Hematopoietic multipotent progenitor cell treated with erythropoietin and hydrocortisone succinate and interleukin-3 and kit ligand, for 15 days (in vitro differentiated cells): ENCODE results near the gene DHX16.
A peak's percentile ranks its signal among the peaks of the same experiment; 100 is the strongest.

Experiments used
- DNase-seq: peaks from one replicate; pipeline ENCODE4 v3.0.0-alpha.2; 2015; ENCODE audit warnings: low spot score

The DHX16 gene

DNA sequence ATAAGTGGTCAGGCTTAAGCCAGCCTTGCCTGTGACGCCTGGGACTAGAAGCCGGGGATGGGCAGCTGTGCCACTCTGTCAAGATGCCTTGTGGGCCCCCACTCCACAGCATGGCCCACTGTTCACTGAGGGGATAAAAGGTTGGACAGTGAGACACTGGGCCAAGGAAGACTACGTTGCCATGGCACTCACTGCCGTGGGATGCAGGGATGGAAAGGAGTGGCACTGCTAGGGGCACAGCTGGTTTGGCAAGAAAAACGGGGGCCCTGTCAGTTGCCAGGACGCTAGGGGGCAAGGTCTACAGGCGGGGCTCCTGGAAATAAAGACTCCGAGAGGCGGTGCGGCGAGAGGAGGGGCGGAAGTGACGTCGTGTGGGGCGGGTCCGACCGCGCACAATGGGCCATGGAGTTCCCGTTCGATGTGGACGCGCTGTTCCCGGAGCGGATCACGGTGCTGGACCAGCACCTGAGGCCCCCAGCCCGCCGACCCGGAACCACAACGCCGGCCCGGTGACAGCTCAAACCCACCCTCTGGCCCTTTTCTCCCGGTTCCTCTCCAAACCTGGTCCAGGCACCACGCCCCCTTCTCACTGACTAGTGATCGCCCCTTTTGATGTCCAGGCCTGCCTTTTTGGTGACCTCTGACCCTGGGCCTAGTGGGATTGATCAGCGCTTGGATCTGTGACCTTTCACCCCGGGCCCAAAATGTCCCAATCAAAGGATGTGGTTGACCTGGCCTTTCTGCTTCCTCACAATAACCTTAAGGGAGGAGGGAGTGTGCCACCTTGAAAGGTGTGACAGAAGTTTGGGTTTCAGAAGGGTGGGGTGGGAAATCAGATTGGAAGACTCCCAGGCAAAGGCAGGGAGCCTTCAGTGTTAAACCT is 46.1 kb downstream of the DHX16 start, which contains the start of gene ATAT1:
Gene ATAT1 (plus strand): TSS at position 391 of the 883 bp plus-strand sequence.
- peak; percentile 79 for DNase-seq

DNA sequence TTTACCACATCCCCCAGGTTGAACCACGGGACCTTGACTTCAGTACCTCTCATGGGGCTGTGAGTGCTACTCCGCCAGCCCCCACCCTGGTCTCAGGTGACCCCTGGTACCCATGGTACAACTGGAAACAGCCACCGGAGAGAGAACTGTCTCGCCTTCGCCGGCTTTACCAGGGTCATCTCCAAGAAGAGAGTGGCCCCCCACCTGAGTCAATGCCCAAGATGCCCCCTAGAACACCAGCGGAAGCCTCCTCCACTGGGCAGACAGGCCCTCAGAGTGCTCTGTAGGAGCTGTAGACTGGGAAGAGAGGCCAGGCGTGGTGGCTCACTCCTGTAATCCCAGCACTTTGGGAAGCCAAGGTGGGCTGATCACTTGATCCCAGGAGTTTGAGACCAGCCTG is 47.3 kb downstream of the DHX16 start:
- no peak for DNase-seq

DNA sequence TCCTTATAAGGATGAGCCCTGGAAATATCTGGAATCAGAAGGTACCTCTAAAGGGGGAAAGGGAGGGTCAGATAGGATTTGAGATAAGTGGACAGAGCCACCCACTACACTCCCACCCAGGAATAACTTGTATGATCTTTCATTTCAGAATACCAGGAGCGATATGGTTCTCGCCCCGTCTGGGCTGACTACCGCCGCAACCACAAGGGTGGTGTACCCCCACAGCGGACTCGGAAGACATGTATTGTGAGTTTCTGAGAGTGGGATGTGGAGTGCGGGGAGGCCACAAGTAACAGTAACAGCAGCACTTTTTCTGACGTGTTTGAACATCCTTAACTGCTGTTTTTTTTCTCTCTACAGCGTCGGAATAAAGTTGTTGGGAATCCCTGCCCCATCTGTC is 53.2 kb downstream of the DHX16 start:
- DNase-seq: no peak

DNA sequence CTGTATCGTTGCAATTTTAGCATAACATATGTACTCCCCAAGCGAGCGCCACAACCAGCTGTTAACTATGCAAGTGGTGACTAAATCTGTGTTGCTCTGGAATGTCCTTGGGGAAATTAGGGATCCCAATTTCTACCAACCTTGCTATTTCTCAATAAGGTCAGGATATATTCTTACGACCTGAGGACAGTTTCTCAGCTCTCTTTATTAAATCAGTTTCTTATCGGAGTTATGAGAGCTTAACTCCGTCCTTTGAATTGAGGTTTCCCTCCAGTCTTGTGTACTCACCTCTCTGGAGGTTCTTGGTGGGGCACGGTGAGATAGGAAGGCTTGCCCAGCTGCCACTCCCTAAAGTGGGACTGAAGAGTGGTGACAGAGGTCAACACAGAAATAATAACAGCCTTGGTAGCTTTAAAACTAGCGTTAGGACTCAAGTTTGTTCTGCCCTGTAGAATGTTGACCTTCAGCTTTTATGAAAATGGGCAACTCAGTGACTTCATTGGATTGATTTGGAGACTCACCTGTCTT is 54.5 kb downstream of the DHX16 start:
- no peak for DNase-seq

DNA sequence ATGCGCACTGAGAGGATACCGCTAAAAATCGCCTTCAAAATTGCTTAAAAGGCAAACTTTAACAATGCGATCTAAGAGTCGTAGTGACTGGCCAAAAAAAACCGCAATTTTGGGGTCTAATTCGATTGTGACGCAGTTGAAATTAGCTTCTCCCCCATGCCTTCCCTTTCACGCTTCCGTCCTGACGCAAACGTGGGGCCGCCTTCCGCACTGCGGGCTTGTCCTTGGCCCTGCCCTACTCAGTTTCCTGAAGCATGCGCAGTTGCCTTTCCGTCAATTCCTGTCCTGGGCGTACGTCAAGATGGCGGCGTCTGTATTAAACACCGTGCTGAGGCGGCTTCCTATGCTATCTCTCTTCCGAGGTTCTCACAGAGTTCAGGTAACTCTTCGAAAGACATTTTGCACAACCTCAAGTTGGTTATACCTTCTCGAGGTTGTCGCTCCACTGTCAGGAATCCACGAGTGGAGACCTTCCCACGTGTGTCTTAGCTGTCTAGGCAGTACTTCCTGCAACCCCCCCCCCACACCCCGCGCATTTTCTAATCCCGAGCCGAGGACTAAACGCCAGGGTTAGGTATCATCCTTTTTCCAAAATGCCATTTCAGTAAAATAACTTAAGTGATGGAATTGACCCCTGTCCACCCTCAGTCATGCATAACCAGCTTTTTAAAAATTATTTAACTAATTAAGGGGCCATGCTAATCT is 55.1 kb downstream of the DHX16 start, which contains the start of gene MRPS18B:
Gene MRPS18B (plus strand): TSS at position 276 of the 705 bp plus-strand sequence. CDS start 26 bp downstream, at position 302.
- peak; percentile 98 for DNase-seq

DNA sequence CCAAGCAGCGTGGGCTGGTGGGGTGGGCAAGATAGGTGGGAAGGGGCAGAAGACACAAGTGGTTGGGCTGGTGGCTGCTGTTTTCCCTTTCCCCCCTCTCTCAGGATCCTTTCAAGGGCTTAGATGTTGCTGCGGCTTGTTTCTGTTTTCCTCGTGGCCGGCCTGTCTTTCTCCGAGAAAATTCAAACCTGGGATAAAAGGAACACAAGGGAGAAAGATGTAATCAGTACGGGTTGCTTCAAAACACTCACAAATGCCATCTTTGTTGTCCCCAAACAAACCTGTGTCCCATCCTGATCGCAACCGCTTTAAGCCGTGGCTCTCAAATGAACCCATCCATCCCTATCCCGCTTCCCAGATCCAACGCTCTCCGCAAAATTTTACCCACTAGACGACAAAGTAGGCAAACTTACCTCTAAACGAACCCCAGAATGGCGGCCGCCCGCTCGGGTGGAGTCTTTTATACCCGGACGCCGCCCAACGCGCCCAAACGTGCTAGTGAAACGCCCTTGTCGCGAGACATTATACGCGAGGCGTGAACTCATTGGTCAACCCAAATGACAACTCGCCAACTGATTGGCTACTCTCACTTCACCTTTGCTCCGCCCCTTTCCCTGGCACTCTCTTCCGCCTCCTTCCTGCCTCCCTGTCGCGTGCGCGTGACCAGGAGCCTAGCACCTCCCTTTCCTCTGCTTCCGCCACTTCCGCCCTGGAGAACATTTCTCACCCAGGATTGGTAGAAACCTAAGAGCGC is 55.8 kb downstream of the DHX16 start, which contains the start of gene PPP1R10:
Gene PPP1R10 (minus strand): TSS at position 433 of the 754 bp plus-strand sequence. CDS start 7,299 bp downstream, outside the sequence.
- DNase-seq: peak; percentile 100

DNA sequence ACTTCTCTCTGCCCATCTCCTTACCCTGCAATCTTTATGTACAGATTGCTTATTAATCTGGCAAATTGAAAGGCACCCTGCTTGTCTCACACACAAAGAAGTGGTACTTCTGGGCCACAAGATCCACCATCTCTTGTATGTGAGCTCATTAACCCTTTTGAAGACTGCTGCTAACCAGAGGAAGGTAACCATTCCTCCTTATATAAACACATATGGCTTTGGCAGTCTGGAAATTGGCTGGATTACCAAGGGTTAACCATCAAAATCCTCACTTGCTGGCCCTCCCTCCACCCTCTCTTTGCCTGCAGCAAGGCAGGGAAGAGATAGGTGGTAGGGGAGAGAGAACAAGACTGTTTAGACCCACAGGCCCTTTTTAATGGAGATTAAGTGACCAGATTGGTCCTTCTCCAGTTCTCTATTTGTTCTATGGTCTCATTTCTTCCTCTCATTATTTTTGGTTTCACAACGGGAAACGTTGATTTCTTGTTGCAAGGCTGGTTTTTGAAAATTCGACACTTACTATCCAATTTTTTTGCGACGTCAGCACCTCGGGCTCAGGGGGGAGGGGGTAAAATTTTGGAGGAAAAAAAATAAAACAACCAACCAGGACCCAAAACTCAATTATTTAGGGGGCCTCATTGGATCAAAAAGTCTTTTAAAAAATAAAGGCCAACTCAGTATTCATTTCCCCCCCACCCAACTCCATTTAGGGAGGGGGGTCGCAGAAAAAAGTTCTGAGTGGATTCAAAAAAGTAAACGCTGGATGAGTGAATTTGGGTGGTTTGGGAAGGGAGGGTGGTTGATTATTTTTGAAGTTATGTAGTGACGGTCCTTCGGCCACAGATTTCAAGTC is 56.6 kb downstream of the DHX16 start:
- peak; percentile 66 for DNase-seq

DNA sequence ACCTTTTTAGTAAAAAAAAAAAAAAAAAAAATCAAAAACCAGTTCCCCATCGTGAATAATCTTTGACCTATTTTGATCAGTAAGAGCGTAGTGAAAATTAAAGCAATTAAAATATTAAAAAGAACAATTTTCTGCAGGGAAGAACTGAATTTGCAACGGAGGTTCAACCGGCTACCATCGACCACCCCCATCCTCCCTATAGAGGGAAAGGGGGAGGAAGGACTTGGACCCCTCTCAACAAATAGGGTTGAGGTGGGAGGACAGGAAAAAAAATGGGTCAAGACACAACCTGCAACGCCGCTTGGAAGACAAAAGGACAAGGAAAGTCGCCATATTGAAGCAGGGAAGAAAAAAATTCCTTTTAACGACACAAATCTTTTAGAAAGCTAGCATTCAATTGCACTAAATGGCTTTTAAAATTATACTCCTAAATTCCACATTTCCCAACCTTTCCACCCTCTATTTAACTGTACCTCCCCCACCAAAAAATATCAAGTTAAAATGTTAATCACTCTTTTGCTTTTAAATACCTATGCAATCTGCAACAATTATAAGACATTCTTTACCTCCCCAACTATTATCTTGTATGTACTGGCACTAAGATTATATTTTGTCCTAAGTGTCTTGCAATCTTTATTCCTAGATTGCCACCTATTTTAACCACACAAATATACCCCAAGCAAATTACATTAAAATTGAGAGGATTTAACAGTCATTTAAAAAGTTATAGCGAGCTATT is 57.4 kb downstream of the DHX16 start:
- DNase-seq: peak; percentile 72

DNA sequence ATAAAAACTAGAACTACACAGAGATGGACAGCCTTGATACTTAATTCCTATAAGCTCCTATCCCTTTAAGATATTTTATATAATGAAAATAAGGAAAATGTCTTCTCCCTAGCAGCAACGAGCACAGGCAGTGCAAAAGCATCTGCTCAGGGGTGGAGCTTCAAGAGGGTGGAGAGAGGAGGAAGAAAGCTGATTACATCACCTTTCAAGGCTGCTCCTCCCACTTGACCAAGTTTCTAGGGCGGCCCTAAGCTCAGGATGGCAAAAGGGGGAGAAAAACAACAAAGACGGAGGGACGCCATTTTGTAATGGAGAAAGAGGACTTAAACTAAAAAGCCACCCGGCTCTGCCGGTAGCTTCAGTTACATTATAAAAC is 58.0 kb downstream of the DHX16 start:
- peak; percentile 98 for DNase-seq

DNA sequence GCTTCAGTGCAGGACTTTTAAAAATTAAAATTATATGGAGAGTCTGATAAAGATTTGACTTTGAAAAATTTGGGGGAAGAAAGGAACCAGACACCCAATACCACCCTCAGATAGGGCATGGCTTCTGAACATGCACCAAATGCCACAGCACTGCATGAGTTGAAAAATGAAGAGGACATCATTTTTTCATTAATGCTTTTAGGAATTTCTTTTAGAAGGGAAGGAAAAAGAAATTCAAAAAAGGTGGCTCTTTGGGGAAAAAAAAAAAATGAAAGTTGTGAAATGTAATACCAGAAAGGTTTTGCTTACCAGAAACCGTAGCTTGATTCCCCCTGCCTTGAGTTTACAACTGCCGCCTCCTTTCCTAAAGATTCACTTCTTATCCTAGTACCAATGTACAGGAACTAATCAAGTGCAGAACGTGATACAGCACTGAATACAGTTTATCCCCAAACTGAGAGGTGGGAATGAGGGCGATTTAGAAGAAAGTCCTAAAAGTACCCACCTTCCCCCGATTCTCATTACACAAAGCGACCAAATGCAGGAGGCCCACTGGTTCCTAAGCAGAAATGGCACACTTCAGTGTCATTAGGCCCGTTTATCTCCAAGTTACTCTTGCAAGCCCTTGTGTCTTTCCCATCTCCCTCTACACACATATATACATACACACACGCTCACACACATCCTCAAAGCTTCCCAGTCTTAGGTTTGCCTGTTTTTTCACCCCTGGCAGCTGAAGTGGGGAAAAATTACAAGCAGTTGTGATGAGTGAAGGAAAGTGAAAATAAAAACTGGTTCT is 58.6 kb downstream of the DHX16 start:
- peak; percentile 41 for DNase-seq

DNA sequence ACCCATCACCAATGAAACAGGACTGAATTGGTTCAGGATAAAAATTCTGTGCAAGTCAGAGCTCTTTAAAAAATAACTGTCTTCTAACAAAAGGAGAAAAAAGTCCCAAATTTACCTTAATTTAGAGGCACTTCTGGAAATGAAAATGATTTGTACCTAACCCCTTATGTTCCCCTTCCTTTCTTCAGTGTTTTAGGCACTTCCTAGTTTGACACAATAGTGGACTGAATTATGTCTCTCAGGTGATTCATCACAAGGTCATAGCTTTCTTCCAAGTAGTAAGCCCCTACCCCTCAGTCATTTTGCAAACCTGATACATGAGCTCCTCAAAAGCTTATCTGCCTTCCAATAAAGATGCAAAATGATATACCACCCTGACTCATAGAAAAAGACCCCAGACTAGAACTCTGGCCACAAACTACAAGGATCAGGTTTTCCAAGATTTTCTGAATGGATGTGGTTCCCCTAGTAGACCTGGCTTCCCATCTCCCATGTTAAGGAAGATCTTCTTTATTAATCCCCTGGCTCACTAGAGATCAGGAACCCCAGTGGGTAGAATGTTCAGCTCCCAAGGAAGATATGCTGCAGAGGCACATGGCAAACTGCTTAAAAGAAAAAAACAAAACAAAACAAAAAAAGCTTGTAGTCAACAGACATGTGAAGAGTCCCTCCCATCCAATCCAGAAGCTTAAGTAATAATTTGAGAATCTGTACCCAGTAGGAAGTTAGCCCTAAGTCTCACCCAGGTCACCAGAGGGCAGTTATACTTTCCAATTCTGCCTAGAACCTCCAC is 59.4 kb downstream of the DHX16 start:
- DNase-seq: no peak

DNA sequence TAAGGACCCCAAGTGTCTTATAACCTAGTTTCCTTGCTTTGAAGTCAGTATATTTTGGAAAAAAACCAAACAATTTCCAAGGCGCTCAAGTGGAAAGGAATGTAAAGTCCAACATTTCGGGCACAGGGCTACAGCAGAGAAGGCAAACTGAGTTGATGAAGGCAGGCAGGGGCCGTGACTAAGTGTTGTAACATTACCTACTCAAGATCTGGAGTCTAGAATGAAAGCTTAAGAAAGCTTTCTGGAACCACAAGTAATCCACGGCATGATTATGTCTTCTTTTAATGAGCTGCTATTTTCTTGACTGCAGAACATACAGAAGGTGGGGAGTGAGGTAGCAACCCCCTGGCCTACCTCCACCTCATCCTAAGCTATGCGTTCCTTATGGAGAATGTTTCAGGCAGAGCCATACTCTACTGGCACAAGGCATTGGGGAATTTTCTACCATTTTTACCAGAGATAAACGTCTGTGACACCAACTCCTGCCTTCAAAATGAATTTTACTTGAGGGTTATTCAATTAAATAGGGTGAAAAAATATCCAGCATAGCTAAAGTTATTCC is 60.0 kb downstream of the DHX16 start:
- no peak for DNase-seq

DNA sequence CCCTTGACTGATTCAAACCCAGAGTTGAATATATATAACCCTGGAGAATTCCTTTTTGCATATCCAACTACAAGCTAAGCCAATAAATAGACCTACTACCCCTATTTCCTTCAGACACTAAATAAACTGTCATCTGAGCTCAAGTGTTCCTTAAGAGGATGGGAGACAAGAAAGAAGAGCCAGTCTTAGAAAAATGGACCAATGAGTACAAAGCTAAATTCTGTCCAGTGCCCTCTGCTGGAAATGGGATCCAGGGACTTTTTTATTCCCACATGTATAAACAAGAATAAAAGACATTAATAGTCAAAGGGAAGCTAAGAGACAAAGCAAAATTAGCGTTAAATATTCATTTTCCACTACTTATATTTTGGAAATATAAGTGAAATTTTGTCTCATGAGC is 60.6 kb downstream of the DHX16 start:
- DNase-seq: peak; percentile 34

DNA sequence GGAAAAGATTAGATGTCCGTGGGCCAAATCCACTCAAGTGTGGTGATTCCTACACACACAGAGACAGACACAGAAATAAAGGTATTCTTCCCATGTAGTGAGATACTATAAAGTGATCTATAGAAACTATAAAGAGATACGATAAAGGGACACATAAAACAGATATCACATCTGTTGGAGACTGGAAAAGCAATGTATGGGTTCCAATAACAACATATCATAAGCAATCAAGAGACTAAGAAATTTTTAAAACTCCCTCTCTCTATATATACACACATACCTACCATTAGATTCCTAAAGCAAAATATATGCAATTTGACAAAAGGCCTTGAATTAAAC is 61.0 kb downstream of the DHX16 start:
- DNase-seq: no peak

DNA sequence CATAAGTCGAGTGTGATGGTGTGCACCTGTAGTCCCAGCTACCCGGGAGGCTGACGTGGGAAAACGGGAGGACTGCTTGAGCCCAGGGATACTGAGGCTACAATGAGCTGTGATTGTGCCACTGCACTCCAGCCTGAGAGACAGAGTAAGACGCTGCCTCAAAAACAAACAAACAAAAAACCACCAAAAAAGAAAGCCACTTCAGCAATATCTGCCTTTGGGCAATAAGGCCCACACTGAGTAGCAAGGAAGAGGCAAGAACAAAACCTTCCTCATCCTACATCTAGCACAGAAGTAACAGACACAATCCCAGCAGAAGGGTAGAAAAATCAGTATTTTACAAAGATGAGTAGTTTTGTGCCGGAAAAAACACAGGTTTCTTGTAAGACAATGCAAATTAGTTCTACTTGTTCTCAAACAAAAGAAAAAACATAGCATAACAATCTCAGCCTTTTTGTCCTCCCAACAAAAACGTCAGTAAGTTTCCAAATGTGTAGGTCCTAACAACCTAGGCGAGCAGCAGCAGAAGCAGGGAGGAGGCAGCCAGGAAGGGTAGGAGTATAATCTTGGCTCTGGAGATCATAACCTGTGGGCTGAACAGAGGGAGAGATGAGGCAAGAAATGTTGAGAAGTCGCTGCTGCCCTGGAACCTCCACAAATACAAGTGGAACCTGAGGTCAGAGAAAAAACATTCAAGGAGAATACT is 61.5 kb downstream of the DHX16 start:
- DNase-seq: no peak

DNA sequence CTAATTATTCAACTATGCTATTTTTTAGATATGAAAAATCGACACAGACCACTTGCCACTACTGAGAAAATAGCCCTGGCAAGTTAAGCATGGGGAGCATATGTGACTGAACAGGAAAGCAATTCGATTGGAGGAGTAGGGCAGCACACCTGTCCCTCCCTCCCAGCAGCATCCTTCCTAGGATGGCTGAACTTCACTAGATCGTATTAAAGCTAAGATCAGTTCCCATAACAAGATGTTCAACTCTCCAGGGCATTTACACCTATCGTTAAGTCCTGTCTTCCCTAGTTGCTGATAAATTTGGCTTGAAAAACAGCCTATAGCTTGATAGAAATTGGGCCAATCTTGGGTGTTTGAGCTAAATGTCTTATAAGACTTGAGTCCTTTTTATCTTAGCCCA is 62.7 kb downstream of the DHX16 start:
- no peak for DNase-seq

DNA sequence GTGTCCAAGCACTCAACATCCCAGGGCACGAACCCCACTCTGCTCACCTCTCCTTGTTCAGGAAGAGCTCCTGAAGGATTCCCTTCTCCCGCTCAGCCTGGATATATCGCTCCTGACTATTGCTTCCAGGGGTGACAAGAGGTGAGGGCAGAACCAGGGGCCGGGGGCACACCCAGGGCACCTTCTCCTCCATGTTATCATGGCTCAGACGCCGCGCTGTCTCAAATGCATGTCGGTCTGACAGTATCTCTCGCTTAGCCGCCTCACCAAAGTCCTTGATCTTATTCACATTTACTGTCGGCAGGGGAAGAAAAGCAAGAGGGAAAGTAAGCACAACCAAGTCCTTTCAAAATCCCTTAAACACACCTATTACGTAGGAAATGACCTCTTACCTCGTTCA is 68.8 kb downstream of the DHX16 start:
- DNase-seq: no peak
